Stimulated activated CD4-positive, alpha-beta T cell treated with anti-CD3 and anti-CD28 coated beads, Interleukin-1b, Interleukin-23, amount 100 ng/mL, for 48 hours (primary cell): ENCODE data around the gene AMN.
"Not testable (repeated sequence)": the region's sequence is repeated elsewhere in the genome, so short reads cannot be mapped to it uniquely, and the experiment has no call there.

Source experiments
- DNase-seq: peaks from one replicate; pipeline ENCODE4 v3.0.0-alpha.2; 2020

AMN gene

GRCh38 chr14:102914474-102915291, 7.8 kb upstream of the AMN start:
- no peak for DNase-seq

- no peak for DNase-seq
These were observed 7.0 kb upstream of the AMN start for GRCh38 chr14:102915292-102916110.

- no peak for DNase-seq
These were observed 6.0 kb upstream of the AMN start for GRCh38 chr14:102916347-102917055.

DNA sequence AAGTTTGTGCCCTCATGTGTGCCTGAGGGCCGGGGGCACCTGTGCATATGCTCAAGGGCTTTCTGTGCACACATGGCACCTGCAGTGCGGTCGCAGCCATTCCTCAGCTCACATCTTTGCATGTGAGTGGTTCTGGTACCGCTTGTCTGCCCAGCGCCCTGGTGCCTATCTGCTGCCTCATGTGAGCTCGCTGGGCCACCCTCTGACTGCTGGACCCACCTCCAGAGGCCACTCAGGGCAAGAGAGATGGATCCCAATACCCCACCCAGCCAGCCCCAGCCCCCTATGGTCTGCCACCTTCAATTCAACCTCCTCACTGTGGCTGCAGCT, 5.4 kb upstream of the AMN start:
- no peak for DNase-seq

DNA sequence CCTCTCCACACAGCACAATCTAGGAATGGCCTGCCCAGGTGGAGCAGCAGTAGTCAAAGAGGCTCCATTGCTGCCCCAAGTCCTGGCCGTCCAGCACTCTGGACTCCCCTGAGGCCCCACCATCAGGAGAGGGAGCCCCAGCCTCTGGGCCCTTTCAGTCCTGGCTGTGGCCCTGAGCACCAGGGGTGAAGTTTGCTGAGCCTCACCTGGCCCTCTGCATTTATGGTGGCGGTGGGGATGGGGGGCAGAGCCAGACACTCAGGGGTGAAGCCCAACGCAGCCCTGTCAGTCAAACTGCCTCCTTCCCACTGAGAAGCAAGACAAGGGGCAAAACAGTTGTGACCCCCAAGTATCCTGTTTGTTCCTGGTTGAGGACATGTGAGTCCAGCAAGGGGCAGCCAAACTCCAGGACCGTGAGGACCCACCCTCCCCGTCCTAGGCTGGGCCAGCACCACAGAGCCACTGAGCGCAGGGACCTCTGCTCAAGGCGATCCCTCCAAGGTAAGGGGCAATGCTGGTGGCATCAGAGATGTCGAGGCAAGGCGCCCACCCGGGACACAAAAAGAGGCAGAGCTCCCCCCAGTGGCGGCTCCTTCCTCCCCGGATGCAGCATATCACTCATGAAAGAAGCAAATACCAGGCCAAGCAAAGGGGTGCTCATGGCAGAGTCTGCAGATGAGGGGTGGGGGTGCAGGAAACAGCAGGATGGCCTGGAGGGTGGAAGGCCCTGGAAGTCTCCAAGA, 4.8 kb upstream of the AMN start:
- peak; percentile 54 for DNase-seq

GRCh38 chr14:102918438-102918837, 4.0 kb upstream of the AMN start:
- no peak for DNase-seq

DNA sequence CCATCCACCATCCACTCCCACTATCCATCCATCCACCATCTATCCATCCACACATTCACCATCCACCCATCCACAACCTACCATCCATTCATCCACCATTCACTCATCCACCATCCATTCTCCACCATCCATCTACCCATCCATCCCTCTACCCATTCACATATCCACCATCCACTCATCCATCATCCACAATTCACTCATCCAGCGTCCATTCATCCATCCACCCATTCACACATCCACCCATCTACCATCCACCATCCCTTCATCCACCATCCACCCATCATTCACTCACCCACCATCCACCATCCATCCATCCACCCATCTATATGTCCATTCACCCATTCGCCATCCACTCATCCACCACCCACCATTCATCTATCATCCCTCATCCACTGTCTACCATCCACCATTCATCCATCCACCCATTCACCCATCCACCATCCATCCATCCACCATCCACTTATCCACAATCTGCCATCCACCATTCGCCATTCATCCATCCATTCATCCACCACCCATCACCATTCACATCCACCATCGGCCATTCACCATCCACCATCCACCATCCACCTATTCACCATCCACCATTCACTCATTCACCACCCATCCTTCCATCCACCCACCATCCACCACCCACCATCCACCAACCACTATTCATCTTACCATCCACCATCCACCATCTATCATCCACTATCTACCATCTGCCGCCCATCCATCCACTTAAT, 2.0 kb upstream of the AMN start:
- no peak for DNase-seq

DNA sequence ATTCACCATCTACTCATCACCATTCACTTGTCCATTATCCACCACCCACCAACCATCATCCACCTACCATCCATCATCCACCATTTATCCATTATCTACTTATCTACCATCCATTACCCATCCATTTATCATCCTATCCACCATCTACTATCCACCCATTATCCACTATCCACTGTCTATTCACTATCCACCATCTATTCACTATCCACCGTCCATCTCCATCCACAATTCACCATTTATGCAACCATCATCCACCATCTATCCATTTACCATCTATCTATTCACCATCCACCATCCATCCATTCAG, 1.5 kb upstream of the AMN start:
- no peak for DNase-seq

GRCh38 chr14:102923201-102923924, 900 bp downstream of the AMN start:
- DNase-seq, result no peak

GRCh38 chr14:102923925-102924486, 1.5 kb downstream of the AMN start:
- no peak for DNase-seq

DNA sequence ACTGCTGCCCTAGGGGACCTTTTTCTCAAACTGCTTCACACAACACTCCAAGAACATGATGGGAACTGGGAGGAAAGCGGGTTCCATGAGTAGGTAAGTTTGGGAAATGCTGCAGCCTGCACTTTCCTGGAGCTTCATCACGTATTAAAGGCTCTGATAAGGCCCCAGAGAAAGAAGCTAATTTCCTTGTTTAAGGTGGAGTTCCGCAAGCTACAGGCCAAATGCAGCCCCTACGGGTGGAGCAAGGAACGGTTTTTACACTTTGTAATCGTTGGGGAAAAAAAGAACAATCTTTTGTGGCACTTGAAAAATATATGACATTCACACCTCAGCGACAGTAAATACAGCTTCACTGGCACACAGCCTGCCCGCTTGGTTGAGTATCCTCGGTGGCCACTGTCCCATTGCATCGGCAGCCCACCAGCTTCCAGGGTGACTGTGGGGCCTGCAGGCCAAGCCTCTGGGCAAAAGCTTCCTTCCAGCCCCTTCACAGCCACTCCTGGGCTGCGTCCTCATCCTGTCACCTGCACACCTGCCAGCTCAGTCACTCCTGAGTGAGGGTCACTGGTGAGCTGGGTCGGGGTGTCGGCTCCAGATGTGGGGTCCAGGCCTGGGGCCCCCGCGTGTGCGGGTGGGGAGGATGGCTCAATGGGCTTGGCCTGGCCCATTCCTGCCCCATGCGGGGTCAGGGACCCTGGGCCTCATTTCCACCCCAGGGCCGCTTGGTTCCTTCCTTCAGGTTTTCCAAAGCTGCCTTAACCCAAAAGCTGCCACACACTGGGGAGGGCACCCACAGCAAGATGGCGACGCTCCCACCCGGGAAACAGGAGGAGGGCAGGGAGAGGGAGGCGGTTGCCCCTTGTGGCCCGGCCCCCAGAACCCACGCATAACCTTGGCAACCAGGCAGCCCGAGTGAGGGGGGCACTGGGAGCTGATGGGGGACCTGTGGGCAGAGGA, 2.4 kb downstream of the AMN start:
- no peak for DNase-seq

DNA sequence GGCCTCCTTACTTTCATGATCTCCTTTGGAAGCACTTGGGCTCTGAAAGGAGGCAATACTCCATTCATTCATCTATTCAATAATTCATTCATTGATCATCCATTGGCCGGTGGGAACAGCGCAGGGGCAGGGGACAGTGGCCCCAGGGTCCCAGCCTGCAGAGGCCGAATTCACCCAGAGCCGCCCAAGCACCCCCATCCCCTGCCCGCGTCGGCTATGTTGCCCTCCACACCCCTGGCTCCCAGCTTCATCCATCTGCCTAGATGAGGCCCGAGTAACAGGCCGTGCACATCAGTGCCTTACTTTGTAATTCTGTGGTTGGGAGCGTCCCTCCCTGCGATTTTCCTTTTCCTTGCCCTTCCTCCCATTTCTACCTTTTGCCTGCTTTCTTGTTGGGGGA, 3.2 kb downstream of the AMN start:
- DNase-seq, result no peak

- no peak for DNase-seq
These were observed 3.6 kb downstream of the AMN start for GRCh38 chr14:102926104-102926503.

DNA sequence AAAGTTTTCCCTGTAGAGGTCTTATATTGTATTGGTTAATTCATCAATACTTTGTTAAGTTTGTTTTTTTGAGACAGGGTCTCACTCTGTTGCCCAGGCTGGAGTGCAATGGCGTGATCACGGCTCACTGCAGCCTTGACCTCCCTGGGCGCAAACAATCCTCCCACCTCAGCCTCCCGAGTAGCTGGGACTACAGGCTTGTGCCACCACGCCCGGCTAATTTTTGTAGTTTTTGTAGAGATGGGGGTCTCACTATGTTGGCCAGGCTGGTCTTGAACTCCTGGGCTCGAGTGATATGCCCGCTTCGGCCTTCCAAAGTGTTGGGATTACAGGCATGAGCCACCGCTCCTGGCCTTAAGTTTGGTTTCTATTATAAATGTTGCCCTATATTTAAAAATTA, 4.4 kb downstream of the AMN start:
- not testable (repeated sequence) for DNase-seq

DNA sequence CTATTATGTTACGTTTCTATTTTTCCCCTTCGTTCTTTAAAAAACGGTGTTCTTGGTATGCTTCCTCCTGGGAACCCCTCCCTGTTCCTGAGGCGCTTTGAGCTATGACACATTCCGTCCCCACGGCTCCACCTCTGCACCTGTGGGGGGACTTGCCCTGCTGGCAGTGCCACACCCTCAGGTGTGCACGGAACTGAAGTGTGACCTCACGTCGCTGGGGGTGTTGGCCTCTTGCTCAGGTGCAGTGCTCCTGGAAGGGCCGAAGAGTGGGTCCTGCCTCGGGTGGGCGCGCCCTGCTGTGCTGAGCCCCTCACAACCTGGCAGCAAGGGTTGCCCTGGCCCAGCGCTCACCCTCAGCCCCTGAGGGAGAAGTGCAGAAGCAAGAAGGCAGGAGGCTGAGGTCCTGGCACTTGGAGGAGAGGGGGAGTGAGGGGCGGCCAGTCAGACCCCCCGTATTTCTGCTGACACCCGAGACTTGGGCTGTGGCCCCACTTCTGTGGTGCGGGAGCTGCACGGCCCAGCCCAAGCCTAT, 4.9 kb downstream of the AMN start:
- no peak for DNase-seq

DNA sequence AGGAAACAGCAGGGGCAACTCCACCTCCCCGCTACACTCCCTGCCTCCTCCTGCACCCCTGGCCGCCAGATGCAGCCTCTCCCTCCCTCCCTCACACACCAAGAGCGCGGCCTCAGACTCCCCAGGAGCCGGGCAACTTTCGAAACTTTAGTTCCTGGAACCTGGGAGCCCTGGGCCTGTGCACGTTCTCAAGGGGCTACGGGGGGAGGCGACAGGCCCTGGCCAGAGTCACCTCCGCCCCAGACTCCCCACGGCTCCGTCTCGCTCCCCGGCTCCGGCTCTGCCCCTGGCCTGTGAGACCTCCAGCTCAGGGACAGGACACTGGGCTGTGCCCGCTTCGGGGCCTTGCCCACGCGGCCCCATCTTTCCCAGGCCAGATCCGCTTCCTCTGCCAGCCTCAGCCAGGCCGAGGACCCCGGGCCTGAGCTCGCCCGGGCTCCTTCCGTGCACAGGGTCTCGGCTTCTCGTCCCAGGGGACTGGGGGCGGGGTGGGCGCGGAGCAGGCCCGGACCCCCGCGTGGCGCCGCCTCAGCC, 5.5 kb downstream of the AMN start:
- DNase-seq, result no peak

GRCh38 chr14:102928412-102929240, 6.2 kb downstream of the AMN start:
- peak; percentile 56 for DNase-seq

DNA sequence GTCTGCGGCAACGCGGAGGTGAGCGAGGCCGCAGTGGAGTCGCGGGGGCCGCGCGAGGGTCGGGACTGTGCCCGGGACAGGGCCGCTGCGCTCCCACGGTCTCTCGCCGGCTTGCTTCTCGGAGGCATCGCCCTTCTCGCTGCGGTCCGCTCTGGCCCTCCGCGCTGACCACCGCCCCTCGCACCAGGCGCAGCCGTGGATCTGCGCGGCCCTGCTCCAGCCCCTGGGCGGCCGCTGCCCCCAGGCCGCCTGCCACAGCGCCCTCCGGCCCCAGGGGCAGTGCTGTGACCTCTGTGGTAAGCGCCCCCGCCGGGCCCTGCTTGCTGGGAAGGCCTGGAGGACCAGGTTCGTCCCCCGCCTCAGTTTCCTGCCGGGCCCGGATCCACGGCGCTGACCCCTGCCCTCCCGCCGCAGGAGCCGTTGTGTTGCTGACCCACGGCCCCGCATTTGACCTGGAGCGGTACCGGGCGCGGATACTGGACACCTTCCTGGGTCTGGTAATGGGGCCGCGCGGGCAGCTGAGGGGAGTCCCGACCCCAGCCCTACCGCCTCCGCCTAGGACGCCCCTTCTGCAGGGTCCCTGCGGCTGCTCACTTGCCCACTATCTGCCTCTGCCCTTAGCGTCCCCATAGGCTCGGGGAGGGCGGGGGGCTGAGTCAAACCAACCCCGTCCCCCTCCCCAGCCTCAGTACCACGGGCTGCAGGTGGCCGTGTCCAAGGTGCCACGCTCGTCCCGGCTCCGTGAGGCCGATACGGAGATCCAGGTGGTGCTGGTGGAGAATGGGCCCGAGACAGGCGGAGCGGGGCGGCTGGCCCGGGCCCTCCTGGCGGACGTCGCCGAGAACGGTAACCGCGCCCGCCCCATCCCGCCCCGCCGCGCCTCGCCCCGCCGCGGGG, 7.0 kb downstream of the AMN start:
- no peak for DNase-seq
